ENCODE data around the gene FHOD1. TPM values are rescaled to one million over a fixed set of nuclear protein-coding genes. Genes with fewer than 3 reads are reported as not detected.
A peak's percentile ranks its signal among the peaks of the same experiment; 100 is the strongest.

Gene FHOD1
- total and polyA plus RNA-seq, 2 of the 4 experiments (the other 2 are of a cell fraction) = 13.8 to 64.0 TPM

GRCh38 chr16:67255553-67256221 is 8.4 kb upstream of the FHOD1 start:
- H3K4ac ChIP-seq (ENCODE audit: low read depth, low read length) = no peak overlapping the region
- in situ Hi-C loops (cut with MboI; ENCODE audit: low sequenced_read_pairs) (loop anchor here (10.0 kb wide), 1 partner anchor 199 kb away; no protein-coding TSS in a partner anchor), dilution Hi-C loops (cut with HindIII; ENCODE audit: low sequenced_read_pairs, unreplicated experiment) (no loop called here), intact Hi-C loops (cut with micrococcal nuclease) (no loop called here)
- H3K9me3 ChIP-seq (ENCODE audit: control insufficient read depth, insufficient read depth, low read length) = no peaks in the 10 kb centered on the region
- H4K5ac ChIP-seq (ENCODE audit: low read depth, low read length) = no peak overlapping the region
- H2AK9ac ChIP-seq (replicated peaks; ENCODE audit: low read depth, low read length, poor library complexity) = peak overlapping the region; percentile 67
- H3K4me1 ChIP-seq (ENCODE audit: control insufficient read depth, insufficient read depth, low read length) = no peaks in the 10 kb centered on the region
- CTCF ChIA-PET = no interaction called here
- no peak overlapping the region for H3K4me3 ChIP-seq (ENCODE audit: insufficient read depth, low read depth, low read length)
- H3K36me3 ChIP-seq (ENCODE audit: control insufficient read depth, insufficient read depth, low read length) = peaks cover 18% of the 10 kb centered on the region
- H3K4me2 ChIP-seq (ENCODE audit: low read depth, low read length) = no peak overlapping the region
- H4K8ac ChIP-seq (ENCODE audit: low read depth in 2 of 2, low read length in 2 of 2) = no peak overlapping the region
- no peak overlapping the region for H2AK5ac ChIP-seq (ENCODE audit: low read depth, low read length)
- H3K14ac ChIP-seq (replicated peaks; ENCODE audit: low read depth, low read length) = no peak overlapping the region
- no peak overlapping the region for H2AFZ ChIP-seq (replicated peaks; ENCODE audit: low read length, poor library complexity)
- no TSS peak for BruUV-seq (replicated peaks)
- no peak overlapping the region for H2BK20ac ChIP-seq (ENCODE audit: low read depth, low read length)
- POLR2A ChIA-PET (ENCODE audit: unreplicated experiment) = no interaction called here
- ATAC-seq (ENCODE audit: low read depth) (no peak), DNase-seq (no peak)
- no peak overlapping the region for H3K18ac ChIP-seq (ENCODE audit: low read depth, low read length)
- H2BK5ac ChIP-seq (ENCODE audit: low read depth, low read length, poor library complexity, severe bottlenecking) = no peak overlapping the region
- no peaks in the 10 kb centered on the region for H3K79me1 ChIP-seq (ENCODE audit: low read depth in 1 of 2, low read length in 2 of 2)
- no peak overlapping the region for H4K91ac ChIP-seq (ENCODE audit: insufficient read depth, low read depth, low read length)
- H3K9me1 ChIP-seq (ENCODE audit: insufficient read depth, low read length) = no peaks in the 10 kb centered on the region
- no peak for TF ChIP-seq USF2 (IDR thresholded peaks at IDR 0.05; ENCODE audit: low read depth, low read length)
- H3K23ac ChIP-seq (ENCODE audit: low read depth, low read length) = no peak overlapping the region
- no peak overlapping the region for H3K56ac ChIP-seq (ENCODE audit: extremely low read depth, insufficient read depth, low read length)
- H2BK120ac ChIP-seq (ENCODE audit: low read depth, low read length) = no peak overlapping the region
- H4K20me1 ChIP-seq (ENCODE audit: insufficient read depth, low read length) = no peaks in the 10 kb centered on the region
- 92% methylated on average over 7 of the region's 17 CpGs; no CpG with 5 or more reads in 1 of the 2 experiments for WGBS, 2 experiments (ENCODE audit: extremely low coverage in 2 of 2, insufficient read length in 1 of 2)
- H2BK15ac ChIP-seq (ENCODE audit: low read depth, low read length) = no peak overlapping the region
- H3K9ac ChIP-seq (ENCODE audit: low read depth, low read length) = no peak overlapping the region
- no peak overlapping the region for H3K27ac ChIP-seq (ENCODE audit: insufficient read depth, low read length)
- H3K27me3 ChIP-seq (ENCODE audit: control insufficient read depth, insufficient read depth, low read length) = no peaks in the 10 kb centered on the region
